Adipocyte (in vitro differentiated cells): ENCODE measurements around the gene CHRNB2.

Experiments
- DNase-seq: peaks from one replicate; pipeline ENCODE4 v3.0.0-alpha.2; 2015; ENCODE audit warnings: low read depth
- H3K27me3 ChIP-seq: replicated peaks from 2 replicates; pipeline ENCODE4 v1.7.0; 2013; ENCODE audit warnings: mild to moderate bottlenecking, low read length, moderate library complexity; ENCODE audit not compliant: control insufficient read depth, insufficient read depth
- H3K36me3 ChIP-seq: 2 replicates; pipeline ENCODE4 v1.7.0; 2013; ENCODE audit warnings: low read length, mild to moderate bottlenecking, moderate library complexity; ENCODE audit not compliant: control insufficient read depth, insufficient read depth, severe bottlenecking
- H3K4me1 ChIP-seq: 2 replicates; pipeline ENCODE4 v1.7.0; 2013; ENCODE audit warnings: mild to moderate bottlenecking, low read length, moderate library complexity; ENCODE audit not compliant: control insufficient read depth, insufficient read depth
- H3K4me3 ChIP-seq: 2 replicates; pipeline ENCODE4 v1.7.0; 2013; ENCODE audit warnings: mild to moderate bottlenecking, low read length, moderate library complexity
- H3K9ac ChIP-seq: 2 replicates; pipeline ENCODE4 v1.7.0; 2013; ENCODE audit warnings: mild to moderate bottlenecking, low read length, moderate library complexity
- H3K9me3 ChIP-seq: 2 replicates; pipeline ENCODE4 v1.7.0; 2013; ENCODE audit warnings: mild to moderate bottlenecking, low read length, moderate library complexity; ENCODE audit not compliant: control insufficient read depth

CHRNB2 gene

DNA sequence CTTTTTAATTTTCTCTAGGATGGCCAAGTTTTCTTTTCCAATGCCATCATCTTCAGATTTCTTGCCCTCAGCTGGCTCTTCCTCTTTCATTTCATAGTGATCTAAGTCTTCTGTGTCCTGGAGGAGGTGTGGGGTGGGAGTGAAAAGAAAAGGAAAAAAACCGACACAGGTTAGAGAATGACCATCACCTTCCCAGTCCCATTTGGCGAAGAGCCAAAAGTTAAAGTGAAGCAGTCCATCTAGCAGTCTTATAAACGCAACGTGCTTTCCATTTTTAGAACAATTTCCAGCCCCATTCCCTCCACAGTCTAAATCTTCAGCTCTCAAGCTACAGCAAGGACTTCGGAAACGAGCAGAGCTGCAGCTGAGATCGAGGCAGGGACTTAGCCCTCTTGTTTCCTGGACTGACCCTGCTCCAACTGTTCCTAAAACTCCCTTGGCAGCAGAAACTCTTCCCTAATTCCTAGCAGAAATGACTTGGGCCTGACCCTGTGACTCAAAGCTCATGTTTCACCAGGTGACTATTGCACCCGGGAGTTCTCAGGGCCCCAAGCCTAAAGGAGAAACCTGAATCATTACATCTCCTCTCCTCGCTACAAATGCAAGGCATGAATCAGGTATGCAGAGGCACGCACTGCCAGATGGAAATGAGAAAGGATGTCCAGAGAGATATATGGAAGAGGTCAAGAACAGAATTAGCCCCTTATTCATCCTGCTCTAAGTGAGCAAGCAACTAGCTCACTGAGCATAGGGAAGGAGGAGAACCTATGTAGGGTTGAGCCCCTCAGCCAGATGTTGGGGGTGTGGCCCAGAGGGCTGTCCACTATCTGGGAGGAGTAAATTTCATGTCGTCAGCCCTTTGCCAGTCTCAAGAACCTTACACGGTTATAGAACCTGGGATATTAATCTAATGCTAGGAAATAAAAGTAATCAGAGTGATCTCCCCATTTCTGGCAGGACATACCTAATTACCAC is 14.2 kb upstream of the CHRNB2 start:
- Histone ChIP-seq H3K4me1 (peaks cover 32% of the 10 kb centered on the region), H3K36me3 (peaks cover 70% of the 10 kb centered on the region), H3K4me3 (no peak overlapping the region), H3K9me3 (no peaks in the 10 kb centered on the region), H3K27me3 (no peaks in the 10 kb centered on the region), H3K9ac (peak overlapping the region; percentile 6)
- DNase-seq, result no peak

DNA sequence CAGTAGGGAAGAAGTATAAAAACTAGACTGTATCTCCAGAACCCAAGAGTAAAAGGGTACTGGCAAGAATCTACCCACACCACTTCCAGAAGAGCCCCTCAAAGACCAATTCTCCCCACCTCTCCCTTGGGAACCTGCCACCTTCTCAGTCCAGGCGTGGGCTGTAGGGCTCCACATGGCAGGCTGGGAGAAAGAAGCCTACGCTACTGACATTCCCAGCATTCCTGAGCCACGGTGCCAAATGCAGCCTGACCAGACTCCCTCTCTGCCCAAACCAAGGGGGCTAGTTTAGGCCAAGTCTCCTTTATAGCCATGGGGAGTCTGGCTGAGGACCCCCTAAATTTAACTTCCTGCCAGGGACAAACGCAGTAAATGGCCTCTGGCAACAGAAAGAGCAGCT is 11.2 kb upstream of the CHRNB2 start:
- Histone ChIP-seq H3K36me3 (peaks cover 44% of the 10 kb centered on the region), H3K4me1 (peaks cover 36% of the 10 kb centered on the region), H3K9ac (peak overlapping the region; percentile 95), H3K27me3 (no peaks in the 10 kb centered on the region), H3K4me3 (peak overlapping the region; percentile 89), H3K9me3 (no peaks in the 10 kb centered on the region)
- peak; percentile 67 for DNase-seq

DNA sequence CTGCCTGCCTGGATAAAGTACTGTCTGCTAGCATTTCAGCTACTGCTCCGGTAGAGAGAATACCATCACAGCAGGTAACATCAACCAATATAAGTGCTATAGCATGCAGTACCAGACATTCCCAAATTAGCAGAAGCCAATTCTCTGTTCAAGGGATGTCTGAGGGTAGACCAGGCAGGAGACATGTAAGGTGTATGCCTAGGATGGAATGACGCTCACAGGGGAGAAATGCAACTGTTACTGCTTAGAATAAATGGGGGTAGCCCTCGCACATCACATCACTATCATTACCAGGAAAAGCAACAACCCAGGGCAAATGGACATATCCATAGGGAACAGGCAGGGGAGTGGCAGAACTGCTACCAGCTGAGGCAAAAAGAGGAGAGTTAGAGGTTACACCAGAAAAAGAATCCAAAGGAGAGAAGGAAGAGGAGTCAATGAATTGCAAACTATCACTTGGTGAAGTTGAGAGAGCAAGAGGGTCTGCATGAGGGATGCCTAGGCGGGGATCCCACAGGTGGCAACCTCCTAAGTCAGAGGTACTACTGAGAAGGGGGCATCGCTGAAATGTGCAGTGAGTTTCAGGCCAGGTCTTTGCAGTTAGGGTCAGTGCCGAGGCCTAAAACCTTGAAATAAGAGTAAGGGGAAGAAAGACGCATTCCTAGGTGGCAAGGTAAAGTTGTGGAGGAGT is 10.2 kb upstream of the CHRNB2 start:
- H3K9me3 ChIP-seq, result no peaks in the 10 kb centered on the region
- H3K36me3 ChIP-seq, result peaks cover 34% of the 10 kb centered on the region
- H3K9ac ChIP-seq, result peak overlapping the region; percentile 95
- peaks cover 36% of the 10 kb centered on the region for H3K4me1 ChIP-seq
- H3K4me3 ChIP-seq, result peak overlapping the region; percentile 89
- no peaks in the 10 kb centered on the region for H3K27me3 ChIP-seq
- peak; percentile 21 for DNase-seq

- peak within 1 kb of the TSS; percentile 89 for H3K4me3 ChIP-seq
- H3K4me1 ChIP-seq, result peaks cover 36% of the 10 kb centered on the region
- peak within 1 kb of the TSS; percentile 95 for H3K9ac ChIP-seq
- no peaks in the 10 kb centered on the region for H3K27me3 ChIP-seq
- DNase-seq, result peak; percentile 75
- no peaks in the 10 kb centered on the region for H3K9me3 ChIP-seq
- H3K36me3 ChIP-seq, result peaks cover 27% of the 10 kb centered on the region
Measured at GRCh38 chr1:154557939-154558719, 9.4 kb upstream of the CHRNB2 start, which contains the start of gene UBE2Q1. Gene UBE2Q1, minus strand, starts transcription at chr1:154558662. Its CDS starts 109 bp downstream, at chr1:154558553.

DNA sequence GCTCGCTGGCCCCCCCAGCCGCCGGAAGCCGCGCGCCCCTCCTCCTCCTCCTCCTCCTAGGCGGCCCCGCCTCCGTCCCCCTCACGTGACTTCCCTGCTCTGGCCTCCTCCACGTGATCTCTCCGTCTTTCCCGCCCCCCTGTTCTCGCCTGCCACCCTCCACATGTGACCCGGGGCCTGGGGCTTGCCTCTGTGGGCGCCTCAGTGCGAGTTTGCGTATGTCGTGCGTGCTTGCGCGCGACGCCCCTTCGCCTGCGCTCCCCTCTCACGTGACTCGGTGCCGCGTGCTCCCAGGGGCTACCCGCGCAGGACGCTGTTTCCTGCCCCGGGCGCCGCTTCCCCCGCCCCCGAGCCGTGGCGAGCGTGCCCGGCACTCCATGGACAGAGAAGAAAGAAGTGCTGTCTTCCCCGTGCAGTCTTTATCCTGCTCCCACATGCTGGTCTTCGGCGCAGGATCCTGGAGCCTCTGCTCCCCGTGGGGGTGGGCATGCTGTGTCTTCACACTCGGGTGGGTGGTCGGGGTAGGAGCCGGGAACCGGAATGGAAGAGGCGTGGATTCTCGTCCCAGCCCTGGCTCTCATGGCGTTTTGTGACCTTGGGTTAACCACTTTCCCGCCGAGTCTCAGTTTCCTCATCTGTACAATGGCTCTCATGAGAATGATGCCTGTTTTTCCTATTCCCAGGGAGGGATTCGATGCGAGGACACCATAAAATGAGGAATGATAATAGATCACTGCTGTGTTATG is 8.7 kb upstream of the CHRNB2 start:
- Histone ChIP-seq H3K36me3 (peaks cover 19% of the 10 kb centered on the region), H3K4me3 (peak overlapping the region; percentile 87), H3K27me3 (no peaks in the 10 kb centered on the region), H3K4me1 (peaks cover 30% of the 10 kb centered on the region), H3K9ac (peak overlapping the region; percentile 94), H3K9me3 (no peaks in the 10 kb centered on the region)
- peak; percentile 100 for DNase-seq

DNA sequence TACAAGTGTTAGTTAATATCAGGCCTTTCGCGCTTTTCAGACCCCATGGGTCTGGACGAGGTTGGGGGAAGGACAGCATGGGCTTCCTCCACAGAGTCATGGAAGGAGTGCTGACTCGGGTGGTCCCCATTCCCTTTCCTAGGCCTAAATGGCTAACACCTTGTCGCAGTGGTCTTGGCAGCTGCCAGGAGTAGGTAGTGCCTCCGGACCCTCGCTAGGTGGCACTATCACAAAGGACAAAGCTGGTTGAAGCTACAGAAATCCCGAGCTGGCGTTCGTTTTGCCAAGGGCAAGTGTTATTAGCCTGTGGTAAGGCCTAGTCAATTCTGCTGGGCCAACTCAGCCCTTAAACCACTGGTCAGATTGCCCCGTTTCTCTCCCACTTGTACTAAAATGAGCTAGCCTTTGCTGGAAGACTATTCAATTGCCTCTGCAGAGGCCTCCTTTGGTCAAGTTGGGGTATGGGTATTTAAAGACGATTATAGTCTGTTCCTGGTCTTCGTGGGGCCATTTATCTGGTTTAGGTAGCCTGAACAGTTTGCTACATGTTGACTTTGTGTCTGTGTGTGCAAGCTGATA is 8.0 kb upstream of the CHRNB2 start:
- Histone ChIP-seq H3K9ac (peak overlapping the region; percentile 94), H3K9me3 (no peaks in the 10 kb centered on the region), H3K27me3 (no peaks in the 10 kb centered on the region), H3K4me3 (peak overlapping the region; percentile 87), H3K4me1 (peaks cover 30% of the 10 kb centered on the region), H3K36me3 (peaks cover 13% of the 10 kb centered on the region)
- peak; percentile 97 for DNase-seq

- peaks cover 3% of the 10 kb centered on the region for H3K4me1 ChIP-seq
- H3K4me3 ChIP-seq, result no peak overlapping the region
- peaks cover 43% of the 10 kb centered on the region for H3K27me3 ChIP-seq
- no peaks in the 10 kb centered on the region for H3K9me3 ChIP-seq
- no peak overlapping the region for H3K9ac ChIP-seq
- no peaks in the 10 kb centered on the region for H3K36me3 ChIP-seq
- DNase-seq, result no peak
Measured at GRCh38 chr1:154565876-154566275, 1.7 kb upstream of the CHRNB2 start.

GRCh38 chr1:154568157-154568815 is 708 bp downstream of the CHRNB2 start:
- Histone ChIP-seq H3K27me3 (peaks cover 50% of the 10 kb centered on the region), H3K4me3 (peak overlapping the region; percentile 56), H3K36me3 (no peaks in the 10 kb centered on the region), H3K9ac (no peak overlapping the region), H3K9me3 (no peaks in the 10 kb centered on the region), H3K4me1 (peaks cover 3% of the 10 kb centered on the region)
- no peak for DNase-seq

DNA sequence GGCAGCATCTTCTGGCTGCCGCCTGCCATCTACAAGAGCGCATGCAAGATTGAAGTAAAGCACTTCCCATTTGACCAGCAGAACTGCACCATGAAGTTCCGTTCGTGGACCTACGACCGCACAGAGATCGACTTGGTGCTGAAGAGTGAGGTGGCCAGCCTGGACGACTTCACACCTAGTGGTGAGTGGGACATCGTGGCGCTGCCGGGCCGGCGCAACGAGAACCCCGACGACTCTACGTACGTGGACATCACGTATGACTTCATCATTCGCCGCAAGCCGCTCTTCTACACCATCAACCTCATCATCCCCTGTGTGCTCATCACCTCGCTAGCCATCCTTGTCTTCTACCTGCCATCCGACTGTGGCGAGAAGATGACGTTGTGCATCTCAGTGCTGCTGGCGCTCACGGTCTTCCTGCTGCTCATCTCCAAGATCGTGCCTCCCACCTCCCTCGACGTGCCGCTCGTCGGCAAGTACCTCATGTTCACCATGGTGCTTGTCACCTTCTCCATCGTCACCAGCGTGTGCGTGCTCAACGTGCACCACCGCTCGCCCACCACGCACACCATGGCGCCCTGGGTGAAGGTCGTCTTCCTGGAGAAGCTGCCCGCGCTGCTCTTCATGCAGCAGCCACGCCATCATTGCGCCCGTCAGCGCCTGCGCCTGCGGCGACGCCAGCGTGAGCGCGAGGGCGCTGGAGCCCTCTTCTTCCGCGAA is 3.8 kb downstream of the CHRNB2 start:
- H3K4me1 ChIP-seq, result peaks cover 8% of the 10 kb centered on the region
- no peak for DNase-seq
- H3K4me3 ChIP-seq, result no peak overlapping the region
- peaks cover 46% of the 10 kb centered on the region for H3K27me3 ChIP-seq
- H3K9ac ChIP-seq, result no peak overlapping the region
- H3K36me3 ChIP-seq, result no peaks in the 10 kb centered on the region
- H3K9me3 ChIP-seq, result no peaks in the 10 kb centered on the region
